HG02852 (cell line): ENCODE results near the gene NOXA1.
"Not testable (repeated sequence)": the region's sequence is repeated elsewhere in the genome, so short reads cannot be mapped to it uniquely, and the experiment has no call there.

ENCODE experiments used
- ATAC-seq: cut with Tn5 transposase; IDR thresholded peaks from one replicate; pipeline ENCODE4 v1.9.1; 2021; ENCODE audit warnings: mild to moderate bottlenecking, moderate library complexity; ENCODE audit not compliant: unreplicated experiment

Gene NOXA1

GRCh38 chr9:137437691-137438590 lies 14.7 kb downstream of the NOXA1 start:
- no peak for ATAC-seq

- ATAC-seq = no peak
Observed at GRCh38 chr9:137438591-137439157, 15.5 kb downstream of the NOXA1 start.

GRCh38 chr9:137439158-137439714 lies 16.0 kb downstream of the NOXA1 start:
- no peak for ATAC-seq

- ATAC-seq = no peak
Observed at GRCh38 chr9:137441289-137441934, 18.2 kb downstream of the NOXA1 start, which contains the start of gene ENTPD8. TSS of gene ENTPD8 (minus strand) at chr9:137441357. CDS start at chr9:137438285, 3,072 bp downstream.

GRCh38 chr9:137441935-137442321 lies 18.7 kb downstream of the NOXA1 start:
- no peak for ATAC-seq

GRCh38 chr9:137444106-137444790 lies 21.1 kb downstream of the NOXA1 start:
- ATAC-seq = no peak

- ATAC-seq = no peak
Observed at GRCh38 chr9:137445275-137445807, 22.1 kb downstream of the NOXA1 start.

GRCh38 chr9:137445930-137446431 lies 22.8 kb downstream of the NOXA1 start:
- ATAC-seq = no peak

- ATAC-seq = no peak
Observed at GRCh38 chr9:137446851-137447471, 23.8 kb downstream of the NOXA1 start.

GRCh38 chr9:137447722-137448601 lies 24.8 kb downstream of the NOXA1 start:
- ATAC-seq = no peak

- no peak for ATAC-seq
Observed at GRCh38 chr9:137448602-137448962, 25.4 kb downstream of the NOXA1 start.

- no peak for ATAC-seq
Observed at GRCh38 chr9:137449081-137449844, 26.1 kb downstream of the NOXA1 start.

- ATAC-seq = no peak
Observed at GRCh38 chr9:137449931-137450538, 26.8 kb downstream of the NOXA1 start.

- not testable (repeated sequence) for ATAC-seq
Observed at GRCh38 chr9:137450539-137451222, 27.5 kb downstream of the NOXA1 start.

GRCh38 chr9:137451264-137452005 lies 28.2 kb downstream of the NOXA1 start:
- not testable (repeated sequence) for ATAC-seq

- no peak for ATAC-seq
Observed at GRCh38 chr9:137452006-137452760, 29.0 kb downstream of the NOXA1 start.
